CD4-positive, alpha-beta memory T cell (primary cell): Measurements from ENCODE around the gene LRRC14B. TPM values are rescaled to one million over a fixed set of nuclear protein-coding genes. Genes with fewer than 3 reads are reported as not detected.

ENCODE experiments used
- CTCF ChIA-PET: fragments of 350-600 bp; sonication (Branson Sonifier 250); formaldehyde crosslinking; loops from one replicate; lab custom pipeline; 2021; ENCODE audit warnings: inconsistent platforms; ENCODE audit not compliant: partially characterized antibody; lab: Charles Lee
- POLR2A ChIA-PET: fragments of 350-600 bp; sonication (Branson Sonifier 250); formaldehyde crosslinking; loops from one replicate; lab custom pipeline; 2021; ENCODE audit not compliant: partially characterized antibody; lab: Charles Lee
- DNase-seq, 5 donors: peaks; one replicate each; pipeline versions ENCODE4 v3.0.0 to v3.0.0-alpha.2; 2020 to 2022; ENCODE audit warnings: mixed read lengths in 1 of 5
- H3K27ac ChIP-seq: one replicate; pipeline ENCODE4 v1.7.0; 2013; ENCODE audit warnings: low read depth, low read length
- H3K27me3 ChIP-seq: 2 replicates; pipeline ENCODE4 v1.7.0; 2013; ENCODE audit warnings: mild to moderate bottlenecking, low read length, moderate library complexity; ENCODE audit not compliant: insufficient read depth
- H3K36me3 ChIP-seq: 2 replicates; pipeline ENCODE4 v1.7.0; 2013; ENCODE audit warnings: mild to moderate bottlenecking, low read length, moderate library complexity; ENCODE audit not compliant: insufficient read depth
- H3K4me1 ChIP-seq: 2 replicates; pipeline ENCODE4 v1.7.0; 2013; ENCODE audit warnings: mild to moderate bottlenecking, low read length, moderate library complexity; ENCODE audit not compliant: insufficient read depth
- H3K4me3 ChIP-seq, 2 donors: one replicate each; pipeline ENCODE4 v1.7.0; 2013; ENCODE audit warnings: low read length in 2 of 2, mild to moderate bottlenecking in 1 of 2
- H3K9me3 ChIP-seq, 2 donors: one replicate each; pipeline ENCODE4 v1.7.0; 2013; ENCODE audit warnings: low read length in 2 of 2, control low read depth in 1 of 2; ENCODE audit not compliant: control insufficient read depth in 1 of 2
- H3K27ac Mint-ChIP-seq, 7 donors: one replicate each; pipeline ENCODE4 v1.8.0; 2020 to 2021; ENCODE audit warnings: mixed read lengths in 7 of 7, mild to moderate bottlenecking in 6 of 7, inconsistent platforms in 3 of 7, moderate library complexity in 3 of 7
- H3K27me3 Mint-ChIP-seq, 2 donors: one replicate each; pipeline ENCODE4 v1.8.0; 2020 to 2021; ENCODE audit warnings: mixed read lengths in 2 of 2
- H3K36me3 Mint-ChIP-seq, 2 donors: one replicate each; pipeline ENCODE4 v1.8.0; 2020 to 2021; ENCODE audit warnings: mixed read lengths in 2 of 2, inconsistent platforms in 1 of 2, mild to moderate bottlenecking in 1 of 2
- H3K4me1 Mint-ChIP-seq, 4 donors: one replicate each; pipeline ENCODE4 v1.8.0; 2020 to 2021; ENCODE audit warnings: mixed read lengths in 4 of 4, mild to moderate bottlenecking in 1 of 4
- H3K4me3 Mint-ChIP-seq, 8 donors: one replicate each; pipeline ENCODE4 v1.8.0; 2020 to 2021; ENCODE audit warnings: mixed read lengths in 8 of 8, mild to moderate bottlenecking in 7 of 8, moderate library complexity in 6 of 8, inconsistent platforms in 3 of 8
- H3K9me3 Mint-ChIP-seq, 8 donors: one replicate each; pipeline ENCODE4 v1.8.0; 2020 to 2021; ENCODE audit warnings: mixed read lengths in 8 of 8, mild to moderate bottlenecking in 5 of 8, inconsistent platforms in 3 of 8, moderate library complexity in 1 of 8
- intact Hi-C: fragments of 100-400 bp; cut with micrococcal nuclease; formaldehyde crosslinking; loops from one replicate; pipeline ENCODE4 v1.15.1; 2023
- polyA plus RNA-seq, 2 donors: library from polyadenylated mRNA; unstranded; fragments of 300-500 nt; fragmentation: Illumina TruSeq; gene quantifications; one replicate each; pipeline ENCODE4 v1.2.3, GENCODE V29; 2021
- total RNA-seq, 2 experiments: library from RNA; stranded (reverse); gene quantifications; one replicate each; pipeline ENCODE4 v1.2.3, GENCODE V29; 2021

LRRC14B gene
- total and polyA plus RNA-seq, 4 experiments from 2014 or later: 0.15 TPM; not detected in 3

- Mint-ChIP-seq H3K4me3 (no peak overlapping the region), H3K36me3 (no peaks in the 10 kb centered on the region), H3K4me1 (peaks cover 4 to 11% (median 7%) of the 10 kb centered on the region in 4 donors), H3K27me3 (peaks cover 9 to 13% of the 10 kb centered on the region in 2 donors), H3K27ac (no peak overlapping the region), H3K9me3 (no peaks in the 10 kb centered on the region)
- intact Hi-C loops: no loop called here
- POLR2A ChIA-PET: no interaction called here
- DNase-seq: no peak
- CTCF ChIA-PET: no interaction called here
- Histone ChIP-seq H3K9me3 (no peaks in the 10 kb centered on the region), H3K27ac (no peak overlapping the region), H3K36me3 (no peaks in the 10 kb centered on the region), H3K4me3 (no peak overlapping the region), H3K27me3 (peaks cover 3% of the 10 kb centered on the region), H3K4me1 (peaks cover 10% of the 10 kb centered on the region)
These were observed 6.8 kb upstream of the LRRC14B start for GRCh38 chr5:184471-184870.

GRCh38 chr5:185095-186070 is 5.9 kb upstream of the LRRC14B start:
- no peak overlapping the region for H3K27ac ChIP-seq
- ChIA-PET CTCF (no interaction called here), POLR2A (no interaction called here)
- Mint-ChIP-seq H3K9me3 (peaks cover 0 to under 1% (median 0%) of the 10 kb centered on the region in 8 donors), H3K4me1 (peaks cover 4 to 11% (median 7%) of the 10 kb centered on the region in 4 donors), H3K27ac (no peak overlapping the region), H3K4me3 (no peak overlapping the region), H3K36me3 (no peaks in the 10 kb centered on the region), H3K27me3 (peaks cover 9% of the 10 kb centered on the region in 2 donors)
- peaks cover 4% of the 10 kb centered on the region for H3K27me3 ChIP-seq
- no peak overlapping the region for H3K4me3 ChIP-seq
- H3K36me3 ChIP-seq: no peaks in the 10 kb centered on the region
- H3K9me3 ChIP-seq: no peaks in the 10 kb centered on the region
- intact Hi-C loops: no loop called here
- no peak for DNase-seq
- peaks cover 10% of the 10 kb centered on the region for H3K4me1 ChIP-seq

GRCh38 chr5:186091-187041 is 4.9 kb upstream of the LRRC14B start:
- Histone ChIP-seq H3K4me3 (no peak overlapping the region), H3K4me1 (peaks cover 10% of the 10 kb centered on the region), H3K9me3 (no peaks in the 10 kb centered on the region), H3K27ac (no peak overlapping the region), H3K36me3 (no peaks in the 10 kb centered on the region), H3K27me3 (peaks cover 6% of the 10 kb centered on the region)
- ChIA-PET POLR2A (no interaction called here), CTCF (no interaction called here)
- Mint-ChIP-seq H3K9me3 (peaks cover 0 to 3% (median 0%) of the 10 kb centered on the region in 8 donors), H3K36me3 (no peaks in the 10 kb centered on the region), H3K27me3 (peaks cover 4 to 10% of the 10 kb centered on the region in 2 donors), H3K27ac (no peak overlapping the region), H3K4me3 (no peak overlapping the region), H3K4me1 (peaks cover 4 to 11% (median 7%) of the 10 kb centered on the region in 4 donors)
- DNase-seq: no peak
- intact Hi-C loops: no loop called here

GRCh38 chr5:187042-187431 is 4.3 kb upstream of the LRRC14B start:
- Mint-ChIP-seq H3K36me3 (no peaks in the 10 kb centered on the region), H3K27ac (no peak overlapping the region), H3K4me3 (no peak overlapping the region), H3K9me3 (peaks cover 0 to 3% (median 0%) of the 10 kb centered on the region in 8 donors), H3K4me1 (peaks cover 4 to 11% (median 7%) of the 10 kb centered on the region in 4 donors), H3K27me3 (peaks cover 4 to 10% of the 10 kb centered on the region in 2 donors)
- Histone ChIP-seq H3K4me3 (no peak overlapping the region), H3K27ac (no peak overlapping the region), H3K36me3 (no peaks in the 10 kb centered on the region), H3K9me3 (no peaks in the 10 kb centered on the region), H3K27me3 (peaks cover 6% of the 10 kb centered on the region), H3K4me1 (peaks cover 10% of the 10 kb centered on the region)
- no peak for DNase-seq
- intact Hi-C loops: no loop called here
- POLR2A ChIA-PET: interaction anchor here (0.8 kb wide), 1 partner anchor 48 kb away, joined by 3 read pairs; no protein-coding TSS in a partner anchor
- CTCF ChIA-PET: interaction anchor here (2.1 kb wide), 1 partner anchor 238 kb away, joined by 19 read pairs; no protein-coding TSS in a partner anchor

- POLR2A ChIA-PET: interaction anchor here (0.8 to 1.2 kb wide), 3 partner anchors 31 to 83 kb away, joined by 3 to 18 read pairs (median 3); partner anchors contain the start of genes CCDC127, PDCD6 and SDHA
- DNase-seq: no peak
These were observed 3.5 kb upstream of the LRRC14B start for GRCh38 chr5:187617-188451.

More at GRCh38 chr5:187617-188451, 3.5 kb upstream of the LRRC14B start:
- Histone ChIP-seq H3K27ac (no peak overlapping the region), H3K27me3 (peaks cover 6% of the 10 kb centered on the region), H3K4me3 (no peak overlapping the region), H3K36me3 (no peaks in the 10 kb centered on the region), H3K4me1 (peaks cover 10% of the 10 kb centered on the region), H3K9me3 (no peaks in the 10 kb centered on the region)
- Mint-ChIP-seq H3K27ac (peak overlapping the region in 1 of 7 donors; percentile 49), H3K36me3 (no peaks in the 10 kb centered on the region), H3K9me3 (peaks cover 0 to 3% (median 0%) of the 10 kb centered on the region in 8 donors), H3K27me3 (peaks cover 8 to 15% of the 10 kb centered on the region in 2 donors), H3K4me3 (peak overlapping the region in 1 of 8 donors; percentile 62), H3K4me1 (peaks cover 4 to 11% (median 7%) of the 10 kb centered on the region in 4 donors)
- intact Hi-C loops: loop anchor here (1.0 kb wide), 2 partner anchors 32 to 237 kb away; no protein-coding TSS in a partner anchor
- CTCF ChIA-PET: interaction anchor here (0.8 to 2.1 kb wide), 23 partner anchors 7 to 266 kb away, joined by 3 to 19 read pairs (median 4); partner anchors contain the start of genes CCDC127, PDCD6 and SDHA
